ENCODE data around the gene ZFR2. TPM values are rescaled to one million over a fixed set of nuclear protein-coding genes. Genes with fewer than 3 reads are reported as not detected.

The ZFR2 gene
- total and polyA plus RNA-seq, 2 of the 8 experiments (the other 6 are each of a cell fraction or from before 2014, with no cell fraction given): 14.5 to 28.4 TPM

- H2BK5ac ChIP-seq (ENCODE audit: low read depth, low read length): peak within 1 kb of the TSS; percentile 91
- DNase-seq (ENCODE audit: low read depth in 1 of 2, low spot score in 2 of 2) (peak; percentile 96 to 99), FAIRE-seq (peak; percentile 84)
- H3K18ac ChIP-seq (ENCODE audit: extremely low read depth, low read length): peak within 1 kb of the TSS; percentile 88
- H2AK5ac ChIP-seq (ENCODE audit: low read depth, low read length): no peak within 1 kb of the TSS
- peak within 1 kb of the TSS; percentile 85 for H4K5ac ChIP-seq (ENCODE audit: insufficient read length, low read depth, low read length)
- no peaks in the 10 kb centered on the region for H3K27me3 ChIP-seq (replicated peaks in 1 of 4; ENCODE audit: control insufficient read depth in 3 of 4, extremely low read depth in 1 of 4, insufficient read depth in 3 of 4, low read length in 3 of 4)
- peak within 1 kb of the TSS; percentile 65 to 87 for H3K4me2 ChIP-seq (ENCODE audit: insufficient read depth in 1 of 2, low read depth in 2 of 2, low read length in 2 of 2)
- H3K14ac ChIP-seq (ENCODE audit: insufficient read length): no peak within 1 kb of the TSS
- peak within 1 kb of the TSS; percentile 97 for H4K8ac ChIP-seq (ENCODE audit: extremely low read depth, insufficient read depth, low read length)
- 4% methylated on average over 46 of the region's 47 CpGs; no CpG with 5 or more reads in 1 of the 2 experiments for WGBS, 2 experiments (ENCODE audit: extremely low coverage in 1 of 2, insufficient coverage in 1 of 2, insufficient read length in 1 of 2, insufficient replicate concordance in 2 of 2, low coverage in 1 of 2, low lambda C conversion rate in 2 of 2, missing lambda C conversion rate in 1 of 2)
- H2BK12ac ChIP-seq (ENCODE audit: low read depth, low read length): peak within 1 kb of the TSS; percentile 35; the same call in 1 of the 2 replicates
- H2BK20ac ChIP-seq (ENCODE audit: low read length): no peak within 1 kb of the TSS
- peaks cover 0 to 7% (median 4%) of the 10 kb centered on the region in 4 experiments; a peak in 6 of 8 replicates for H3K36me3 ChIP-seq (ENCODE audit: control insufficient read depth in 2 of 4, insufficient read depth in 4 of 4, low read length in 3 of 4)
- H3K56ac ChIP-seq (replicated peaks; ENCODE audit: insufficient read length, low read depth, low read length): peak within 1 kb of the TSS; percentile 93
- peak within 1 kb of the TSS; percentile 65 to 93 (median 84) for H3K9ac ChIP-seq (replicated peaks in 1 of 4; ENCODE audit: extremely low read depth in 1 of 4, low read depth in 3 of 4, low read length in 3 of 4)
- H3K4me3 ChIP-seq (ENCODE audit: extremely low read depth in 1 of 4, insufficient read depth in 2 of 4, low read depth in 3 of 4, low read length in 4 of 4): peak within 1 kb of the TSS; percentile 88 to 95 (median 90)
- H3K79me1 ChIP-seq (ENCODE audit: low read depth, low read length): peaks cover 3% of the 10 kb centered on the region; the same call in 1 of the 2 replicates
- no peak within 1 kb of the TSS for H2BK120ac ChIP-seq (replicated peaks; ENCODE audit: low read depth, low read length)
- peaks cover 5% of the 10 kb centered on the region for H3K23me2 ChIP-seq (ENCODE audit: low read depth, low read length)
- H2AFZ ChIP-seq (ENCODE audit: low read length): peak within 1 kb of the TSS; percentile 82; the same call in 1 of the 2 replicates
- H3K9me3 ChIP-seq (ENCODE audit: insufficient read depth in 2 of 2, low read depth in 1 of 2, low read length in 1 of 2): no peaks in the 10 kb centered on the region
- no peak within 1 kb of the TSS for H3K4ac ChIP-seq (replicated peaks; ENCODE audit: insufficient read length, low read depth, low read length)
- ChIA-PET CTCF (ENCODE audit: partially characterized antibody) (interaction anchor here (0.6 to 2.7 kb wide), 11 partner anchors 19 to 908 kb away, joined by 3 to 8 read pairs (median 4); no protein-coding TSS in a partner anchor), POLR2A (ENCODE audit: partially characterized antibody) (interaction anchor here (0.5 to 3.0 kb wide), 28 partner anchors 9 to 796 kb away, joined by 3 to 23 read pairs (median 4); partner anchors contain the start of genes ATCAY, DAPK3, EEF2 and MATK)
- H2BK15ac ChIP-seq (ENCODE audit: low read length): no peak within 1 kb of the TSS
- no peak within 1 kb of the TSS for H4K91ac ChIP-seq (replicated peaks; ENCODE audit: insufficient read length, low read length)
- H3K79me2 ChIP-seq (ENCODE audit: control insufficient read depth in 1 of 2, insufficient read depth in 2 of 2, low read length in 2 of 2): peaks cover 0 to 7% of the 10 kb centered on the region in 2 experiments; a peak in 1 of 4 replicates
- H3K4me1 ChIP-seq (replicated peaks in 1 of 4; ENCODE audit: control insufficient read depth in 3 of 4, insufficient read depth in 4 of 4, low read length in 3 of 4): no peaks in the 10 kb centered on the region
- peak within 1 kb of the TSS; percentile 85 for H3K27ac ChIP-seq (ENCODE audit: low read depth, low read length)
- H3K23ac ChIP-seq (ENCODE audit: insufficient read length): no peak within 1 kb of the TSS
- H4K20me1 ChIP-seq (replicated peaks in 1 of 2; ENCODE audit: control insufficient read depth in 1 of 2, insufficient read depth in 2 of 2, low read length in 2 of 2): peaks cover 0 to 9% of the 10 kb centered on the region in 2 experiments
- TF ChIP-seq RXRA (IDR thresholded peaks at IDR 0.05; ENCODE audit: insufficient read depth, low read depth, low read length): 0 out of 2 replicates have a peak, but pooled peaks have one; percentile 42
- peak; percentile 91 for TF ChIP-seq SAP30 (IDR thresholded peaks at IDR 0.05; ENCODE audit: insufficient read depth, insufficient replicate concordance, low read length)
- no peak for TF ChIP-seq POU5F1 (IDR thresholded peaks at IDR 0.05; ENCODE audit: low read depth, low read length)
- no peak for TF ChIP-seq KDM4A (IDR thresholded peaks at IDR 0.05; ENCODE audit: low read depth, low read length, severe bottlenecking)
- TF ChIP-seq ASH2L (IDR thresholded peaks at IDR 0.05; ENCODE audit: low read length): peak; percentile 62
- no peak for TF ChIP-seq FOSL1 (IDR thresholded peaks at IDR 0.05; ENCODE audit: insufficient read depth, low read depth, low read length)
- no peak for TF ChIP-seq BRCA1 (IDR thresholded peaks at IDR 0.05; ENCODE audit: low read depth, low read length)
- no peak for TF ChIP-seq JUN (IDR thresholded peaks at IDR 0.05; ENCODE audit: low read depth, low read length)
- TF ChIP-seq CHD2 (IDR thresholded peaks at IDR 0.05; ENCODE audit: low read length): no peak
- TF ChIP-seq KDM1A (IDR thresholded peaks at IDR 0.05; ENCODE audit: borderline replicate concordance, low read length): peak; percentile 86; the same call in 1 of the 2 replicates
- no peak for TF ChIP-seq SUZ12 (IDR thresholded peaks at IDR 0.05; ENCODE audit: low read length)
These were observed 106.1 kb downstream of the ZFR2 start, which contains the start of gene MRPL54 for GRCh38 chr19:3762501-3763459. MRPL54 (plus strand) TSS chr19:3762682; CDS start chr19:3762701, 19 bp downstream.

Measured in H1 (cell line).